Cerebellar cortex (tissue), 1 donor: ENCODE data around the gene BTBD2.

Experiments
- DNase-seq: peaks from one replicate; pipeline ENCODE4 v3.0.0-alpha.2; 2015; ENCODE audit warnings: low spot score

Gene BTBD2

DNA sequence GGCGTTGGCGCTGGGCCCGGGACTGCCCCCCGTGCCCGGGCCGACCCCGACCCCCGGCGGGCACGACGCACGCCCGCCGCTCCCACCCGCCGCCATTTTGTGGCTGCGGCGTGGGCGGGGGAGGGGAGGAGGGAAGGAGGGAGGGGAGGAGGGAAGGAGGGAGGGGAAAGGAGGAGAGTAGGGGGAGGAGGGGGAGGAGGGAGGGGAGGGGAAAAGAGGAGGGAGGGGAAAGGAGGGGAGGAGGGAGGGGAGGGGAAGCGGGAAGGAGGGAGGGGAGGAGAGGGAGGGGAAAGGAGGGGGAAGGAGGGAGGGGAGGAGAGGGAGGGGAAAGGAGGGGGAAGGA, at the start of gene BTBD2:
Gene BTBD2 (minus strand): TSS at position 107 of the 343 bp plus-strand sequence. CDS start 11 bp downstream, at position 96.
- peak; percentile 73 for DNase-seq

DNA sequence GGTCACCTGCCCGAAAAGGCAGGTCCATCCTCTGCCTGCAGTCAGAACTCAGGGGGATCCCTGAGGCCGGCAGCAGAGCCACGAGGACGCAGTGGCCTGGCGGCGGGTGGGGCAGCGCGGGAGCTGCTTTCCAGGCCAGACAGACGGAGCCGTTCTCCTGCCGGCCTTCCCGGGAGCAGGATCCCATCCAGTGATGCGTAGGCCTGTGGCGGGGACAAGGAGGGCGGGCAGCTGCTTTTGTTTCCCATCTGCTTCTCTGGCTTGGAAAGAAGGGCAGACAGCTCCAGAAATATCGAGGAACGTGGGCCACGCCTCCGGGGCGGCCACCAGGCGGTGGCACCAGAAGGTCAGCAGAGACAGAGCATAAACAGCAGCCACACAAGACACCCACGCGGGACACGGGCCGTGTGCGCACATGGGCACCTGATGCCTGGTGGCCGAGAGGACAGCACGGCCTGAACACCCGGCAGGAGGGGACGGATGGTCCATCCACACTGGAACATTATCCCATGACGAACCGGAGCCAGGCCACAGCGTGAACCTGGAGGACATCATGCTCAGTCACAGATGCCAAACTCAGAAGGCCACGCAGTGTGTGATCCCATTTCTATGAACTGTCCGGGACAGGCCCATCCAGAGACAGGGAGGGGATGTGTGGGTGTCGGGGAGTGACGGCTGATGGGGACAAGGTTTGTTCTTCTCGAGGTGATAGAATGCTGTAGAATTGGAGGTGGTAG, 49.4 kb upstream of the BTBD2 start:
- DNase-seq, result peak; percentile 96

DNA sequence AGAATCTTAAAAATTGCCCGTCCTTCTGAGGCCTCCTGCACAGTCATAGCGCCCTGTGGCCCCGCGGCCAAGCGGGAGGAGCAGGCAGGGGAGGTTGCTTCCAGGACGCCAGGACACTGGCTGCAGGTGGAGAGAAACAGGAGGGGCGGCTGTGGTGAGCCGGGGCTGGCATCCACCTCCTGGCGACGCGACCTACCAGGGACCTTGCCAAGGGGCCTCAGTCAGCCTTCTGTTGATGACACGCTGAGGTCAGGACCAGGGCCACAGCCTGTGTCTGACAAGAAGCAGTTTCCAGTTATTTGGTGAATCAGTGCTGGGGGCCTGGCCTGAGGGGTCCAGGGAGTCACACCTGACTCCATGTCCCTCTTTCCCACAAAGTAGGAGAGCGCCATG, 48.9 kb upstream of the BTBD2 start:
- peak; percentile 75 for DNase-seq

DNA sequence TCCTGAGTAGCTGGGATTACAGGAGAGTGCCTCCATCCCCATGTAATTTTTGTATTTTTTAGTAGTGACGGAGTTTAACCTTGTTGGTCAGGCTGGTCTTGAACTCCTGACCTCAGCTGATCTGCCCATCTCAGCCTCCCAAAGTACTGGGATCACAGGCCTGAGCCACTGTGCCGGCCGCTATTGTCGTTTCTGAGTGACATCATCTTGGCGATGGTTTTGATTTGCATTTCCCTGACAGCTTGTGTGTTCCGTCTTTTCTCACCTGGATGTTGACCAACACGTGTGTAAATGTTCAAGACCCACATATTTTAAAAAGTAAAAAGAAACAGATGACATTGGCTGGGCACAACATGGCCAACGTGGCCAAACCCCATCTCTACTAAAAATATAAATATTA, 48.3 kb upstream of the BTBD2 start:
- DNase-seq, result no peak

DNA sequence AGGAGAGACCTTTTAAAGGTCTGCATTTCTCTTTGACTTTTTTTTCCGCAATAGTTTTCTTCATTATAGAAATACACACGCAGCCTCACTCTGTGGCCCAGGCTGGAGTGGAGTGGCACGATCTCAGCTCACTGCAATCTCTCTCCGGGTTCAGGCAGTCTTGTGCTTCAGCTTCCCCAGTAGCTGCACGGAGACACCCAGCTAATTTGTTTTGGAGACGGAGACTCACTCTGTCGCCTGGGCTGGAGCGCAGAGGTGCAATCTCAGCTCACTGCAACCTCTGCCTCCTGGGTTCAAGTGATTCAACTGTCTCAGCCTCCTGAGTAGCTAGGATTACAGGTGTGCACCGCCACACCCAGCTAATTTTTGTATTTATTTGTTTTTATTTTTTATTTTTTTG, 47.3 kb upstream of the BTBD2 start:
- DNase-seq, result no peak

DNA sequence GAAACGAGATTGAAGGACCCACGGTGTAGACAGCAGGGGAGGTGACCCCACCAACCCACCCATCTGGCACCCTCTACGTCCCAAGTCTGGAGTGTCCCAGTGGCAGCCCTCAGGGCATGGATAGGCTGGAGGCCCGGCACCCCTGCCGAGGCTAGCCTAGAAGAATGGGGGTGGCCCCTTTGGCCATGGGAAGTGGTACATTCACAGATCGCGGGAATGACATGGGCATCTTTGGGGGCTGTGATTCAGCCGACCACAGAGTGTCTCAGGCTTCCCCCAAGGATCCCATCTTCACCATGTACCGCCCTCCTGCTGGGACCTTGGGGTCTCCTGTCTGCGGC, 46.8 kb upstream of the BTBD2 start:
- no peak for DNase-seq

DNA sequence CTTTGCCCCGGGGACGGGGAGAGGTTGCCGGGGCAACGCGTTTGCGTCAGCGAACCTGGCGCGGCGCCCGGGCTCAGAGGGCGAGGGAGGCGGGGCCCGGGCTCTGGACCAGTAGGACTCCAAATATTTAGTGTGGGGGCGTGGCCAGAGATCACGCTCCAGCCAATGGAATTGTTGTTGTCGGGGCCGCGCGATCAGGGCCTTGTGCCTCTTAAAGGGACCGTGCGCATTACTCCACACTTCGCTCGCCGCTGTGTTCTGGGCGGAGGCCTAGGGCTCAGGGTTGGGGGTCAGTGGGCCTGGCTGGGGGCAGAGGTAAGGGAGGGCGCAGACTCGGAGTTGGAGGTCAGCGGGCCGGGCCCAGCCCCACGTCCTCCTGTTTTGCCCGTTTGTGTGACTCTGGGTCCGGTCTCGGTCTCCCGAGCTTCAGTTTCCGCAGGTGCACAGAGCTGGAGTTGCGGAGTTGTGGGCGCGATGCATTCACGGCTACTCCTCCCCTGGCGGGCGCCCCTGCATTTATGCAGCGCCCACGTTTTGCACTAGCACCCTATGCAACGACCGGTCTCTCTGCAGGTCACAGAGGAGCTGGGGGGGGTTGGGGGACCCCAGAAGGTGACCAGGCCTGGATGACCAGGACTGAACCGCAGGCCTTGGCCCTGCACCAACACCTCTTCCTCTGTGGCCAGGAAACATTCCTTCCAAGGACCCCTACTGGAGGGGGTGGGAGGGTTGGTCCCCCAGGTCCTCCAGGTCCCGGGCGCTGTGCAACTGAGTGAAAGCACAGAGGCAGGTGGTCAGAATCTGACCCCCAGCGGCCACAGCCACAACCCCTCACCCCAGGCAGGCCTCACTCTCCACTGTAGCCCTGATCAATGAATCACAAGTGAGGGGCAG, 46.2 kb upstream of the BTBD2 start:
- peak; percentile 99 for DNase-seq

DNA sequence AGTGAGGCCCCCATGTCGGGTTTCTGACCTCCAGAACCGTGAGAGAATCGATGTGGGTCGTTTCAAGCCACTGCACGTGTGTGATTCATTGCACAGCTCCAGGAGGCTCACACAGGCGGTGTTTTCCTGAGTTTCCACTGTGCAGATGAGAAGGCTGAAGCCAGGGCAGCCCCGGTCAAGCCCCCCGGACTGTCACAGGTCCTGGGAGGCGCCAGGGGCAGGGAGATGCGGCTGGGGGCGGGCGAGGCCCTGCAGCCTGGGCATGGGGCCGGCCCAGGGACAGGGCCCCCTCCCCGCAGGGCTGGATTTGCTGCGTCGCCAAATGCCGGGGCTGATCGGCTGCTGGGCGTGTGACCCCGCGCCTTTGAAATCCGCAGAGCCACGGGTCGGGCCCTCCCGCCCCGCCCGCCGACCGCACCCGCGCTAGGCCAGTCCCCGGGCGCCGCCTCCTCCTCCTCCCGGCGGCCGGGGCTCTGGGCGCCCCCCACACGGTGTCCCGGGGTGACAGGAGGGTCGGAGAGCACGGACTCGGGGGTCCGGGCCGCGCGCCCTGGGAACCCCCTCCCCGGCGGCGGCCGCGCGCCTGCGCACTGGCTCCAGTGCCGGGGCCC, 45.5 kb upstream of the BTBD2 start:
- DNase-seq, result peak; percentile 81

DNA sequence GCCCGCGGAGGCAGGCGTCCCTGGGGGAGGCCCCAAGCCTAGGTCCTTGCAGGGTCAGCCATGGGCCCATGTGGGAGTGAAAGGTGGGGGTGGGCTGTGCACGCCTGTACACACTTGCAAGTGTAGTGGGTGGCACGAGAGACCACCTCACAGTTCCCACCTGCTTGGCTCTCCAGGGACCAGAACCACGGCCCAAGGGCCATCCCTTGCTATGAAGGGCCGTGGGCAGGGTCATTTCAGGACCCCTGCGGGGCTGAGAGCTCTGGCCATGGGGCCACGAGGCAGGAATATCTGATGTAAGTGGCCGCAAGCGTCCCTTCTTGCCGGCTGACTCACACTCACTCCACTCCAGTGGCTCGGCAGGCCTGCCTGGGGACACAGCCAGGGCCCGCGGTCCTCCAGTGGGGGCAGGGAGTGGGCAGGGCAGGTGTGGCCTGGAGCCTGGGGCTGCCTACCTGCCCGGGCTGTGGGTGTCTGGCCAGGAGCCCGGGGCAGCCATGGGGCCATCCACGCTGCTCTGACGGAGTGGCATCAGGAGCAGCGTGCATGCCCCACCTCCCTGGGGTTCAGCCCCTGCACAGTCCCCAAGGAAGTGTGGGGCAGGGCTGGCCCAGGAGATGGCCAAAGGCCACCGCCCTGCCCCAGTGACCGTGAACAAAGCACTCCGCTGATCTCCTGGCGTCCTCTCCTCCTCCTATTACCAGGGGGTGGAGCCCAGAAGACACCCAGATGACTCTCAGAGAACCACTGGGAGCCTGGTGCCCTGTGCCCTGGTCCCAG, 44.1 kb upstream of the BTBD2 start:
- no peak for DNase-seq

DNA sequence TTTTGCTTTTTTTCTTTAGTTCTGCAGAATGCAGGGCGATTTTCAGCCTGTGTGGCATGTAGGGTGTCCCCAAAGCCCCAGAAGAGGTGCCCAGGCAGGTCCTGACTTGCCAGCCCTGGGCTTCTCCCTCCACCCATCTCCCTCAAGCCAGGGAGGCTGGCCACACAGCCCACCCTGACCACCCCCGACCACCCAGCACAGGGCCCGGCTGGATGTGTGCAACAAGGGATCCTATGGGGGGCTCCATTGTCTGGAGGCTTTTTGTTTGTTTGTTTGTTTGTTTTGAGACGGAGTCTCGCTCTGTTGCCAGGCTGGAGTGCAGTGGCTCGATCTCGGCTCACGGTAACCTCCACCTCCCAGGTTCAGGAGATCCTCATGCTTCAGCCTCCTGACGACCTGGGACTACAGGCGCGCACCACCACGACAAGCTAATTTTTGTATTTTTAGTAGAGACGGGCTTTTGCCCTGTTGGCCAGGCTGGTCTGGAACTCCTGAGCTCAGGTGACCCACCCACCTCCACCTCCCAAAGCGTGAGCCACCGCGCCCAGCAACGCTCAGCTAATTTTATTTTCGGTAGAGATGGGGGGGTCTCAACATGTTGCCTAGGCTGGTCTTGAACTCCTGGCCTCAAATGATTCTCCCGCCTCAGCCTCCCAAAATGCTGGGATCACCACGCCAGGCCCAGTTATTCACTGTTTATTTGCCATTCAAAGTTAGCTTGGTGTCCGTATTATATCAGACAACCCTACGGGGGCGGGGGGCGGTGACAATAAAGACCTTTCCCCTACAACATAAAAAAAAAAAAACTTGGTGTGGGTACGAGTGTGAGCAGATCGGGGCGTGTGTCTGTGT, 43.3 kb upstream of the BTBD2 start:
- no peak for DNase-seq

DNA sequence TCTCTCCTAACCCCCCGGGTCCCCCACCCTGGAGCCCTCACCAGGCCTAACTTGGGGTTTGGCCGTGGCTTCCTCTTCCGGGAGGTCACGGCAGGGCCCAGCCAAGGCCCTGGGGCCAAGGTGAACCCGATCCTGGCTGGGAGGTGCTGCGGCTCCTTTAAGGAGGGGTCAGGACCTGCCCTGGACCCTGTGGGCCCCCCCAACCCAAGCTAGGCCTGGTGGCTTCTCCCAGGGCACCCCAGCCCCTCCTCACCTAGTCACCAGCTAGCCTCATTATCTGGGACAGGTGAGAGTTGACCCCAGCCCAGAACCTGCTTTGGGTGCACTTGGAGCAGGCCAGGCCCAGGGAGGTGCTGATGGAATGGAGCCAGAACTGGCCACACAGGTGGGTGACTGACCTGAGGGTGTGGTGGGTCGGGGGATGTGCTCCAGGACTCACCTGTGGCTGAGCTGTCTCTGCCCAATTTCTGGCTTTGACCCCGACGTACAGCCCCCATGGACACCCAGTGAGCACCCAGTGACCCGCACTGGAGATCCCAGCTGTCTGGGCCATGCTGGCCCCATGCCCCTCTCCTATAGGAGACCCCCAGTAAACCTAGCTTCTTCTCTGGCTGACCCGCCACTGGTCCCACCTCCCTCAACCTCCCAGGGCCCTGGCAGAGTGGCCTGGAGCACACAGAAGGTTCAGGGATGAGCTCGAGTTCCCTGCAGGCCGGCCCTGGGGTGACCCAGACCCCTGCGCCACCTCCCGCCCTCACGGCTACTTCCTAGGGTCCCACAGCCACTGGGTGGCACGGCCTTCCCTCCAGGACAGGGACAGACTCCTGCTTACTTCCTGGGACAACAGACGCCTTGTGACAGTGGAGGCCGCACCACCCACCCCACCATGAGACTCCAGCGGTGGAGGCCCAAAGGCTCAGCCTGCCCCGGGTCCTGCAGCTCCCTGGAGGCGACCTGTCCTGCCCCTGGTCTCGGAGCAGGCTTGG, 42.3 kb upstream of the BTBD2 start:
- no peak for DNase-seq

DNA sequence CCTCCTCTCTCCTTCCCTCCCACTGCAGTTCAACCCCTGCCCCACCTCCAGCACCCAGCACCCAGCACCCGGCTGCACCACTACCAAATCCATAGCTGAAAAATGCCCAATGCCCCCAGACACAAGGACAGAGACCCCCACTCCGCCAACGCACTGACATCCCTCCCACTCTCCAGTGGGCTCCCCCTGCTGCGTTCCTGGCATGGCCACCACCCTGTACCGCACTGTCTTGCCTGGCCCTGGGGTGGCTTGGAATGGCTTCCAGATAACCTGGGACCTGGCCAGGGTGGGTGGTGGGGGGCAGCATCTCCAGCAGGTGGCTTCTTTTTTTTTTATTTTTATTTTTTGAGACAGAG, 41.3 kb upstream of the BTBD2 start:
- no peak for DNase-seq

DNA sequence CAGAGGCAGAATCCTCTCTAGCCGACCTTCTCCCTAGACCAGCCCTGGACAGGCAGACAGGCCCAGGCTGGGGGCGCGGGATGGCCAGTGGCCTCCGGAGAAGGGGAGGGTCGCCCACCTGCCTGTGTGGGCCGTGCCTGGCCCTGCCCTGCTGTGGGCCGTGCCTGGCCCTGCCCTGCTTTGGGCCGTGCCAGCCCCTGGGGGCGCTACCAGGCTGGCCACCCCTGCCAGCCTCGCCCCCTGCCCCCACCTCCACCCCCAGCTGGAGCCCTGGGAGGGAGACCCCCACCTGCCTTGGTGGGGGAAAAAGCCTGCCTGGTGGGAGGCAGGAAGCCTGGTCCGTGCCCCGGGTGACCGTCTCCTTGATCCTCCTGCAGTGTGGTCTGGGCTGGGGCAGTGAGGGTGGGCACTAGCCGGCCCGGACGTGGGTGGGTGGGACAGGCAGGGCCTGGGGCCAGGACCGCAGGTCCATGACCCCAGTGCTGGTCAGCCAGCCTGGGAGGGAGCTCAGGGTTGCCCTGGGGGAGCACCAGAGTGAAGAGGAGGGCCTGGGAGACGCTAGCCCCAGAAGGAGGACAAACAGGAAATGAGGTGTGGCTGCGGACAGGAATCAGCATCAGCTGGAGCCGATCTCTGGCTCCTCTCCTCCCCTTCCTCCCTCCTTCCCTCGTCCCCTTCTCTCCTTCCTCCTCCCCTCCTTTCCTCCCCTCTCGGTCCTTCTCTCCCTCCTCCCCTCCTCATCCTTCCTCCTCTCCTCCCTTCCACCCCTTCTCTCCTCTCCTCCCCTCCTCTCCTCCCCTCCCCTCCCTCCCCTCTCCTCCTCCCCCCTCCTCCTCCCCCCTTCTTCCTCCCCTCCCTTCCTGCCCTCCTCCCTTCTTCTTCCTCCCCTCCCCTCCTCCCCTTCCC, 40.7 kb upstream of the BTBD2 start:
- peak; percentile 74 for DNase-seq

DNA sequence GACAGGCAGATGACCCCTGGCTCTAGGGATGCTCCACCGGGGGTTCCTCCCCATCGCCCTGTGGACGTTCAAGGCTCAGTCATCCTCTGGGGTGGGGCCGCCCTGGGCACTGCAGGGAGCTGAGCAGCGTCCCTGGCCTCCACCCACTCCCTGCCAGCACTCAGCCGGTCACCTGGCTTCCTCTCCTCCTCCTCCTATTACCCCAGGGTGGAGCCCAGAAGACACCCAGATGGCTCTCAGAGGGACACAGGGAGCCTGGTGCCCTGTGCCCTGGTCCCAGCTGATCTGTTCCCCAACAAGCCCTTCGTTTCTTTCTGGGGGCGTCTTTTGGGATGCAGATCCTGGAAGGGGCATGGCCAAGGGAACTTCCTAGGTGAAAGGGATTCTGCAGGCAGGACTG, 39.2 kb upstream of the BTBD2 start:
- DNase-seq, result no peak

DNA sequence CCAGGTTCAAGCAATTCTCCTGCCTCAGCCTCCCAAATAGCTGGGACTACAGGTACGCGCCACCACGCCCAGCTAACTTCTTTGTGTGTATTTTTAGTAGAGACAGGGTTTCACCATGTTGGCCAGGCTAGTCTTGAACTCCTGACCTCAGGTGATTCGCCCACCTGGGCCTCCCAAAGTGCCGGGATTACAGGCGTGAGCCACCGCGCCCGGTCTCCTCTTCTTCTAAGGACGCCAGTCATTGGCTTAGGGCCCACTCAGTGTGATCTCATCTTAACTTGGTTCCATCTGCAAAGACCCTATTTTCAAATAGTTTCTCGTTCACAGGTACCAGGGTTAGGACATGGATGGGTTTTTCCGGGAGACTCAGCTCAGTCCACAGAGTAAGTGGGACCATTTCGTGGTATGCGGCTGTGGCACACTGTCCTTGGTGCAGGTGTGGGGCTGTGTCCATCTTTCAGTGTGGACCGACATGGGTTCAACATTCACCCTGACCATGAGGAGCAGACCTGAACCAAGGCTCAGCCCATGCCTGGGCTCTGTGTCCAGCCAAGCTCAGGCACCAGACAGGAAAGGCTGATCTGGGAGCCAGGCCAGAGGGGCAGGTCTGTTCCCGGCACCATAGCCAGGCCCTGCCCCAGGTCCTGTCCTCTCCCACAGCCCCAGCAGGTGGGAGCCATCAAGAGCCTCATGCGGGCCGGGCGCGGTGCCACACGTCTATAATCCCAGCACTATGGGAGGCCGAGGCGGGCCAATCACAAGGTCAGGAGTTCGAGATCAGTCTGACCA, 38.3 kb upstream of the BTBD2 start:
- no peak for DNase-seq

DNA sequence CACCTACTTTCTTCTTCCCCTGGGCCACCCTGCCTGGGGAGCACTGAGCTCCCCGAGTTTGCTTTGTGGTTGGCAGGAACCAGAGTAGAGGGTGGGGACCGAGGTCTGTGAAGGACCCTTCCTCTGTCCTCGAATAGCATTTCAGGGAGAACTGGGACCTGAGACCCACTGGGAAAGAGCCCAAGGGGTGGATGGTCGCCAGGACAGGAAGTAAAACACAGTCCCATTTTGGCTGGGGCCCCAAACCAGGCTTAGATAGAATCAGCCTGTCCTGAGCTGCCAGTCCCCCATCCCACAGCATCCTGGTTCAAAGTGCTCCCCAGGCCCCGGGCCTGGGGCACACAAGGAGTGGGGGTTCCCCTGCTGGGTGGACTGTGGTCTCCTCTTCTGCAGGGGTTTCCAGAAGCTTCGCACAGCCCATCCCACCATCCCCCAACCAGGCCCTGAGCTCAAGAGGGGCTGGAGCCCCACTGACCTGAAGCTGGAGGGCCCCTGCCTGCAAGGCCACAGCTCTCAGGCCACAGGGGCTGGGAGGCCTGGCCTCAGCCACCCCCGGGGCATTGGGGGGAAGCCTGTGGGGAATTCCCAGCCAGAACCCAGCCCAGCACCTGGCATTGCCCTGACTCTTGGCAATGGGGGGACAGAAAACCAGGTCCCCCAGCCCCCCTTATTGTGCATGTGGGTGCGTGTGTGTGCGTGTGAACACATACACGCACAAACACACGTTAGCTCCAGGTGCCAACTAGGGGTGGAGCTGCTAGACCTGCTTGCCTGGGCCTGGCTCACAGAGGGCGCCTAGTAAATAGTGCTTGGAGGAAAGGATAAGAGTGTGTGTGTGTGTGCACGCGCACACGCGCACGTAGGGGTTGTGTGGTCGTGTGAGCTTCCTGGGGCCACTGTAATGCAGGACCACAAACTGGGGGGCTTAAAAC, 36.5 kb upstream of the BTBD2 start:
- DNase-seq, result no peak
